HG02885 (cell line): ENCODE data around the gene IER3IP1.
"Not testable (repeated sequence)": the region's sequence is repeated elsewhere in the genome, so short reads cannot be mapped to it uniquely, and the experiment has no call there.

ENCODE experiments used
- ATAC-seq: cut with Tn5 transposase; IDR thresholded peaks from one replicate; pipeline ENCODE4 v1.9.1; 2021; ENCODE audit warnings: mild to moderate bottlenecking; ENCODE audit not compliant: unreplicated experiment, poor library complexity

The IER3IP1 gene

DNA sequence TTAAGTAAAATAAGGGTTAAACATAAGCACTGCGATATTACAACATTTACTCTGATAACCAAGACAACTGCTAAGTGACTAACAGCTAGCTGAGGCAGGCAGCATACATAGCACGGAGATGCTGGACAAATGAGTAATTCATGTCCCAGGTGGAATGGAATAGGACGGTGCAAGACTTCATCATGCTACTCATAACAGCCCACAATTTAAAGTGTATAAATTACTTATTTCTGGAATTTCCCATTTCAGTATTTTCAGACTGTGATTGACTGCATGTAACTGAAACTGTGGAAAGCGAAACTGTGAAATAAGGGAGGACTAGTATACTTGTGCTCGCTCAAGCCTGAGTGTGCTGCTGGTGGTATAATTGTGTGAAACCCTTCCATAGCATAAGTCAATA is 12.9 kb downstream of the IER3IP1 start:
- ATAC-seq, result peak; percentile 89

DNA sequence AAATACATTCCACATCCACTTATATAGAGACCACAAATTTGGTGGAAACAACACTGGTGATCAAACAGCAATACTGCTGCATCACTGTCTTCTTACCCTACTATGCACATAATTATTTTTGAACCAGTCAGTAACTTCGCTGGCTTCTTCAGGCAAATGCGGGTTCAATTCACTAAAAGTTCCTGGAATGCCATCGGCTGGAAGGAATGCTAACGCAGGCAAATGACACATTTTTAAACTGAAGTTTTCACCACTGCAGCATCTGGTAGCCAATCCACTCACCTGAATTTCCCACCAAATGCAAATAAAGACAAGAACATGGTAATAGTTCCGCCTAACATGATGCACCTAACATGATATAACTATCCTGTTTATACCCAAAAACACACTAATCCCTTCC is 15.9 kb downstream of the IER3IP1 start:
- no peak for ATAC-seq

DNA sequence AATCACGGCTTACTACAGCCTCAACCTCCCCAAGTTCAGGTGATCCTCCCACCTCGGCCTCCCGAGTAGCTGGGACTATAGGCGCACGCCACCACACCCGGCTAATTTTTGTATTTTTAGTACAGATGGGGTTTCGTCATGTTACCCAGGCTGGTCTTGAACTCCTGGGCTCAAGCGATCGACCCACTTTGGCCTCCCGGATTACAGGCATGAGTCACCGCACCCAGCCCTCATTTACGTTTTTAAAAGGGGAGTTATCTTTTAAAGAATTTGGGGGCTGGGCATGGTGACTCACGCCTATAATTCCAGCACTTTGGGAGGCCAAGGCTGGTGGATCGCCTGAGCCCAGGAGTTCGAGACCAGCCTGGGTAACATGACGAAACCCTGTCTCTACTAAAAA is 17.8 kb downstream of the IER3IP1 start:
- not testable (repeated sequence) for ATAC-seq

- no peak for ATAC-seq
Observed at GRCh38 chr18:47151439-47151838, 24.7 kb downstream of the IER3IP1 start.

GRCh38 chr18:47150824-47151366 is 25.3 kb downstream of the IER3IP1 start:
- peak; percentile 15 for ATAC-seq

GRCh38 chr18:47150029-47150823 is 25.9 kb downstream of the IER3IP1 start, which contains the start of gene HDHD2:
HDHD2 (minus strand) TSS chr18:47150500; CDS start chr18:47136439, 14,061 bp downstream.
- peak; percentile 95 for ATAC-seq

- ATAC-seq, result no peak
Observed at GRCh38 chr18:47149457-47150028, 26.6 kb downstream of the IER3IP1 start.

- ATAC-seq, result no peak
Observed at GRCh38 chr18:47146206-47146605, 30.0 kb downstream of the IER3IP1 start.

- ATAC-seq, result no peak
Observed at GRCh38 chr18:47143899-47144485, 32.2 kb downstream of the IER3IP1 start.

DNA sequence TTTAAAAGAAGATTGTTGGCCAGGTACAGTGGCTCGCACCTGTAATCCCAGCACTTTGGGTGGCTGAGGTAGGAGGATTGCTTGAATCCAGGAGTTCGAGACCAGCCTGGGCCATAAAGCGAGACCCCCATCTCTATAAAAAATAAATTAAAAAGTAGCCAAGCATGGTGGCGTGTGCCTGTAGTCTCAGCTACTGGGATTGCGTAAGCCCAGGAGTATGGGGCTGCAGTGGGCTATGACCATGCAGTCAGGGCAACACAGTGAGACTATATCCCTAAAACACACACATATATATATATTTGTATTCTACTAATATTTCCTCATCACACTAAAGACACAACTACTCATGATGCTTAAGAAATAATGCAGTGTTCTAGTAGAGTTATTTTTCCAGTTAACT is 33.0 kb downstream of the IER3IP1 start:
- ATAC-seq, result no peak

DNA sequence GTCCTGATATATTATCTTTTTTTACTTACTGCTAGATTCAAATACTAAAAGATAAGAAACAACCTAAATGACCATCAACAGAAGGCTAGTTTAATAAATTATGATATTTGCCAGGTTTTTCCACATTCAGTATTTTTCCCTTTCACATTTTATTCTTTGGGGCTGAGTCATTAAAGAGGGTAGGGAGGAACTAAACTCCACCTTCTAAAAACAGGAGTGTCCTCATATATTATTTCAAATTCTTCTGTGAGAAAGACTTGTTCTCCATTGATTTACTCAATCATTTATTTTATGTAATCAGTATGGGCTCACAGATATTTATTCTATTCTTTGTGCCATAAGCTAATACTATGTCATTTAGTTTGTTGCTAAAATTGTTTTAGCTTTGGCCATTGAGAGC is 34.9 kb downstream of the IER3IP1 start:
- no peak for ATAC-seq

DNA sequence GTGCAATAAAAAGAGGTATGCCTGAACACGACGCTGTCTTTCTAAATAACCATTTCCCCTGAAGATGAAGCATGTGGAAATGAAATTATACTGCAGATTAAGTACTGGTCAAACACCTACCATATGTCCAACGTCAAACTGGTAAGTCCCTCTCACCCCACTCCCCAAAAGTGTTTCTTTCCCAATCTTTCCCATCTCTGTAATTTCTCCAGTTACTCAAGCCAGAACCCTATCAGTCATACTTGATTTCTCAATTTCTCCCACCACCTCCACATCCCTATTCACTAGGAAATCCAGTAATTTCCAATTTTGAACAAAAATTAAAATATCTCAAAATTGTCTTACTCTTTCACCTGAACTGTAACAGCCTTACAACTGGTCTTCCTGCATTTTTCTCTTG is 55.0 kb downstream of the IER3IP1 start:
- no peak for ATAC-seq

DNA sequence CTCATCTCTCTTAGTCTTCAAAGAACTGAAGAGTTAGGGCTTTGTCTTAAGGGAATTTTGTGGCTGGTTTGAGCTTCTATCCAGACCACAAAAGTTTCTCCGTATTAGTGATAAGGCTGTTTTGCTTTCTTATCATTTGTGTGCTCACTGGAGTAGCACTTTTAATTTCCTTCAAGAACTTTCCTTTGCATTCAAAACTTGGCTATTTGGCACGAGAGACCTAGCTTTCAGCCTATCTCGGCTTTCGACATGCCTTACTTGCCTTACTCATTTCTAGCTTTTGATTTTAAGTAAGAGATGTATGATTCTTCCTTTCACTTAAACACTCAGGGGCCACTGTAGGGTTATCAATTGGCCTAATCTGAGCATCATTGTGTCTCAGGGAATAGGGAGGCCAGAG is 55.7 kb downstream of the IER3IP1 start:
- peak; percentile 99 for ATAC-seq

DNA sequence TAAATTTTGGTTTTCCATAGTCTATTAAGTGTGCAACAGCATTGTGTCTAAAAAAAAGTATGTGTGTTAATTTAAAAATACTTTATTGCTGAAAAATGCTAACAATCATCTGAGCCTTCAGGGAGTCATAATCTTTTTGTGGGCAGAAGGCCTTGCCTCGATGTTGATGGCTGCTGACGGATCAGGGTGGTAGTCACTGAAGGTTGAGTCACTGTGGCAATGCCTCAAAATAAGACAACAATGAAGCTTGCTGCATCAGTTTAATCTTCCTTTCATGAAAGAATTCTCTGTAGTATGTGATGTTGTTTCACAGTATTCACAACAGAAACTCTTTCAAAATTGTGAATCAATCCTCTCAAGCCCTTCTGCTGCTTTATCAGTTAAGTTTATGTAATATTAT is 57.2 kb downstream of the IER3IP1 start:
- no peak for ATAC-seq

GRCh38 chr18:47115205-47115604 is 61.0 kb downstream of the IER3IP1 start:
- ATAC-seq, result no peak

DNA sequence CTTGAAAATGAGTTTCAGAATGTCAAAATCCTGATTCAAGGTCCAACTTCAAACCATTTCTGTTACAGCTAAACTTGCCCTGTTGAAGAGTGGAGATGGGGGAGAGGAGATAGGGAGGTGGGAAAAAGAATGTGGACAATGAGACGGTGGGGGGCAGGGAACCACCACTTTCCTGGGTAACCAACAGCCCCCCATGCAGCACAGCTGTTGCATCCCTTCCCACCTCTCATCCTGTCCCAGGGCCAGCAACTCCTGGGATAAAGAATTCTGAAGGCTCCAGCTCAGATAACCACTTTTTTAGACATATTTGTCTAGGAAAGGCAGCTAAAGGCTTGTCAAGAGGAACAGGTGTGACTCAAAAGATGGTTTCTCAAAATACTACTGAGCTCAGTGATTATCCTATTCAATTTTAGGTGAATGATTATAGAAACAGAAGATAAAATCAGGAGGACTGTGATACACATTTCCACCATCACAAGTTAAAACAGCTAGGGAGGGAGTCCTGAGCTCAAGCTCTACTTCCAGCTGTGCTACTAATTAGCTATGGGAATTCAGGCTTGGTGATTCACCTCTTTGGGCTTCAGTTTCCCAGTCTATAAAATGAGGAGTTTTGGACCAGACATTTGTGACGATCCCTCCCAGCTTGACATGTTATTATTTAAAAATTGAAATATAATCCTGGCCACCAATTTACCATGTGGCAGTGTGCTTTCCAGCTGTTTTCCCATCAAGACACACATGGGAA is 62.2 kb downstream of the IER3IP1 start:
- ATAC-seq, result no peak

DNA sequence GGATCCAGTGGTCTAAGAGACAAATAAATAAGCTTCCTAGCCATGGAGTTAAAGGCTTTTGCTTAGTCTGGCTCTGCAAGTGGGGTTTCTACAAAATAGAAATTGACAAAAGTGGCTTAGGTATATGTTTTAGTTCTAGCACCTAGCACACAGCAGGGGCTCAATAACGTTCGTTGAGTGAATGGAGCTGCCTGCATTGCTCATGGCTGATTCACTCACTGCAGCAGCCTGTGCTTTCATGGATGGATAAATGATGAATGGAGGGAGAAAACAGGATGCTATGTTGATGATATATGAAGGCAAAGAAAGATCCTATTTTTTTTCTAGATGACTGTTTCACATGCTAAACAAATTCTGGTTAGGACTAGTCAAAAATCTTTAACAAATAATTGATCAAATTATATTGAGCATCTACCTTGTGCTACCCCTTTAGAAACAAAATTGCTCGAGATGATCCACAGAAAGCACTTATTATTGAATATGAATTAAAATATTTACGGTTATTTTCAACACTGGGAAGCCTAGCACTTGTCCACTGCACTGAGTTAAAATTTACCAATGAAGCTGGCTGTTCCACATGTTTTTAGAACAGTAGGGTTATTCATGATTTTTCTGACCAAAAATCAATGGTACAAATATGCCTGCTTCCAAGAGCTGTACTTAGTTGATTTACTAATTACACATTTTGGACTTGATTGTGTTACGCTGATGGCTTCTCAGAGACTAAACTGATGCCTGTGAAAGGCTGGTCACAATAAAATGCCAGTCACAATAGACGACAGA is 65.5 kb downstream of the IER3IP1 start:
- no peak for ATAC-seq

DNA sequence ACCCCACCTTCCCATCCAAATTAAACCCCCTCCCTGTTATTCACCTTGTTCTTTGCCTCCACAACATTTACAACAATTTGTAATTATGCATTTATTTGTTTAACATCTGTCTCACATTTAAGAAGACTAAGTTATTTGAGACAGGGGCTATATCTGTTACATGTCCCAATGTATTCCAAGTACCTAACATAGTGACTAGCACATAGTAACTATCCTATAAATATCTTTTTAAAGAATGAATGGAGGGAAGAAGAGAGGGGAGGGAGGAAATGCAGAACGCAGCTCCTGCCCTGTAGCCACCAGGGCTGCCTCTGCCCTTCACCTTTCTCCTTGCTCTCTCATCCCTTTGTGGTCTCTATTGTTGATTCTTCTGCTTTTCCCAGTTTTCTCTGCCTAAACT is 66.4 kb downstream of the IER3IP1 start:
- no peak for ATAC-seq

DNA sequence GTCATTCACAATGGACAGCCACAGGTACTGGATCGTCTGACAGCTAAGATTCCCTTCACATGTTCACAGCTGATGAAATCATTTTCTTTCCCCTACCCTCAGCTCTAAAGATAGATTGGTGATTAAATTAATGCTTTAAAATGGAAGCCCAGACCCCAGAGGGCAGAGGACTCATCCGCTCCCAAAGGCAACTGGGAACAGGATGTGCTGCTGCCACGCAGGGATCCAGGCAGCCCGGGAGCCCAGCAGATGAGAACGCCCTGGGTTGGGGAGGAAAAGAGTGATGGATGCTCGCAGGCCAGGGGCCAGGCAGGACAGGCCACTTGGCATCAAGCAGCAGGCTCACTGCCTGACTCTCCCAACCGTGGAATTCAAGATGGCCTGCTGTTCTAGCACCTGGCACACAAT is 67.2 kb downstream of the IER3IP1 start:
- no peak for ATAC-seq

DNA sequence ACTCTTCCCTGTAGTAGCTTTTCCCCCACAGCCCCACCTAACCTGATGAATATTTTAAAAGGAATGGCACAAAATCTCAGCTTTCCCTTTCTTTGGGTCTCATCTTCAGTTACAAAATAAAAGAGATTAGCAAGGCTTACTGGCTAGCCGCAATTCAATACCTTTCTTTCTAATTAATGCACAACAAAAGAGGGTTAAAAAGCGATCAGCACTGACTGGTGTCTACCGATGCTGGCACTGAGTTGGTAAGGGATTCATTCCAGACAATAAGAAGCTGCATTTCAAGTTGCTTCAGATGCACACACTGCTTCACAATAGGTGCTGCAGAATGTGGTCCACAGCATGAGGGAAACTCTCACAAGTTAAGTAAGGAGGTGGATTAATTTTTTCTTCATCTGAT is 67.8 kb downstream of the IER3IP1 start:
- no peak for ATAC-seq
